ENCODE results near the gene RNF183.

The RNF183 gene

DNA sequence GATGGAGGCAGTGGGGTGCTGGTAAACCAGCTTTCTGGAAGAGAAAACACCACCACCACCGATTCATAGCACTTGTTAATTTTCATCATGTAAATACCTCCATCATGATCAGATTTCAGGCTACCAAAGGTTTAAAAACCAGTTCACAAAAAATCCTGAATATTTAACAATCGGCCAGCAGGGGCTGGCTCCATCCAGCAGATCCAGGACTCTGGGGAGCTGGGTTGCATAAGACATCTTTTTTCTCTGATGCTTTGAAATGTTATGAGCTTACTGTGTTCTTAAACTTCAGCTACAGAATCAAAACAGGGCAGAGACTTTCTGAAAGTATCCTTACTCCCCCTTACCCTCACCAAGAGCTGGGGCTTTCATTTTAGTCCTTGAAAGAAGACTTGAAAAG is 14.6 kb upstream of the RNF183 start:
- Histone ChIP-seq H4K20me1 (ENCODE audit: low read depth, low read length) (no peaks in the 10 kb centered on the region), H3K9ac (ENCODE audit: low read length) (no peak overlapping the region), H3F3A (ENCODE audit: insufficient read depth) (no peaks in the 10 kb centered on the region), H3K36me3 (ENCODE audit: low read length) (no peaks in the 10 kb centered on the region), H3K27ac (ENCODE audit: low read depth, low read length) (no peak overlapping the region), H3K9me2 (replicated peaks; ENCODE audit: insufficient read depth, low read length) (no peaks in the 10 kb centered on the region), H3K79me2 (ENCODE audit: insufficient read depth, low read length) (no peaks in the 10 kb centered on the region), H2AFZ (ENCODE audit: low read depth, low read length, severe bottlenecking) (no peak overlapping the region), H3K4me2 (ENCODE audit: low read depth, low read length, poor library complexity, severe bottlenecking) (no peak overlapping the region), H3K9me3 (ENCODE audit: insufficient read depth, low read length) (no peaks in the 10 kb centered on the region), H3K4me3 (ENCODE audit: insufficient read depth, low read length, poor library complexity, severe bottlenecking) (no peak overlapping the region), H3K27me3 (ENCODE audit: low read length) (no peaks in the 10 kb centered on the region)
- TF ChIP-seq EZH2phosphoT487 (conservative IDR thresholded peaks at IDR 0.05; ENCODE audit: low read length): no peak
- no peak for TF ChIP-seq CTCF (IDR thresholded peaks at IDR 0.05; ENCODE audit: insufficient read depth, low read length, poor library complexity, severe bottlenecking)

- no peaks in the 10 kb centered on the region for H3K9me2 ChIP-seq (replicated peaks; ENCODE audit: insufficient read depth, low read length)
- H3K9me3 ChIP-seq (ENCODE audit: insufficient read depth, low read length): no peaks in the 10 kb centered on the region
- H4K20me1 ChIP-seq (ENCODE audit: low read depth, low read length): no peaks in the 10 kb centered on the region
- H3K9ac ChIP-seq (ENCODE audit: low read length): no peak overlapping the region
- H3F3A ChIP-seq (ENCODE audit: insufficient read depth): no peaks in the 10 kb centered on the region
- TF ChIP-seq EZH2phosphoT487 (conservative IDR thresholded peaks at IDR 0.05; ENCODE audit: low read length) (no peak), CTCF (IDR thresholded peaks at IDR 0.05; ENCODE audit: insufficient read depth, low read length, poor library complexity, severe bottlenecking) (no peak)
- no peak overlapping the region for H2AFZ ChIP-seq (ENCODE audit: low read depth, low read length, severe bottlenecking)
- H3K36me3 ChIP-seq (ENCODE audit: low read length): no peaks in the 10 kb centered on the region
- H3K4me2 ChIP-seq (ENCODE audit: low read depth, low read length, poor library complexity, severe bottlenecking): no peak overlapping the region
- no peak overlapping the region for H3K4me3 ChIP-seq (ENCODE audit: insufficient read depth, low read length, poor library complexity, severe bottlenecking)
- H3K27ac ChIP-seq (ENCODE audit: low read depth, low read length): no peak overlapping the region
- H3K79me2 ChIP-seq (ENCODE audit: insufficient read depth, low read length): no peaks in the 10 kb centered on the region
- no peaks in the 10 kb centered on the region for H3K27me3 ChIP-seq (ENCODE audit: low read length)
Measured at GRCh38 chr9:113316030-113316429, 12.9 kb upstream of the RNF183 start.

- Histone ChIP-seq H3K4me2 (ENCODE audit: low read depth, low read length, poor library complexity, severe bottlenecking) (no peak overlapping the region), H4K20me1 (ENCODE audit: low read depth, low read length) (no peaks in the 10 kb centered on the region), H3K27ac (ENCODE audit: low read depth, low read length) (no peak overlapping the region), H3K79me2 (ENCODE audit: insufficient read depth, low read length) (no peaks in the 10 kb centered on the region), H2AFZ (ENCODE audit: low read depth, low read length, severe bottlenecking) (no peak overlapping the region), H3K9me3 (ENCODE audit: insufficient read depth, low read length) (no peaks in the 10 kb centered on the region), H3K9ac (ENCODE audit: low read length) (no peak overlapping the region), H3F3A (ENCODE audit: insufficient read depth) (no peaks in the 10 kb centered on the region), H3K9me2 (replicated peaks; ENCODE audit: insufficient read depth, low read length) (no peaks in the 10 kb centered on the region), H3K36me3 (ENCODE audit: low read length) (no peaks in the 10 kb centered on the region), H3K4me3 (ENCODE audit: insufficient read depth, low read length, poor library complexity, severe bottlenecking) (no peak overlapping the region), H3K27me3 (ENCODE audit: low read length) (no peaks in the 10 kb centered on the region)
- TF ChIP-seq CTCF (IDR thresholded peaks at IDR 0.05; ENCODE audit: insufficient read depth, low read length, poor library complexity, severe bottlenecking) (no peak), EZH2phosphoT487 (conservative IDR thresholded peaks at IDR 0.05; ENCODE audit: low read length) (no peak)
Measured at GRCh38 chr9:113315231-113315630, 12.1 kb upstream of the RNF183 start.

- Histone ChIP-seq H4K20me1 (ENCODE audit: low read depth, low read length) (no peaks in the 10 kb centered on the region), H2AFZ (ENCODE audit: low read depth, low read length, severe bottlenecking) (no peak overlapping the region), H3K27me3 (ENCODE audit: low read length) (no peaks in the 10 kb centered on the region), H3K9ac (ENCODE audit: low read length) (no peak overlapping the region), H3K36me3 (ENCODE audit: low read length) (no peaks in the 10 kb centered on the region), H3K4me2 (ENCODE audit: low read depth, low read length, poor library complexity, severe bottlenecking) (no peak overlapping the region), H3F3A (ENCODE audit: insufficient read depth) (no peaks in the 10 kb centered on the region), H3K79me2 (ENCODE audit: insufficient read depth, low read length) (no peaks in the 10 kb centered on the region), H3K9me3 (ENCODE audit: insufficient read depth, low read length) (no peaks in the 10 kb centered on the region), H3K4me3 (ENCODE audit: insufficient read depth, low read length, poor library complexity, severe bottlenecking) (no peak overlapping the region), H3K27ac (ENCODE audit: low read depth, low read length) (no peak overlapping the region), H3K9me2 (replicated peaks; ENCODE audit: insufficient read depth, low read length) (no peaks in the 10 kb centered on the region)
- TF ChIP-seq EZH2phosphoT487 (conservative IDR thresholded peaks at IDR 0.05; ENCODE audit: low read length) (no peak), CTCF (IDR thresholded peaks at IDR 0.05; ENCODE audit: insufficient read depth, low read length, poor library complexity, severe bottlenecking) (no peak)
Measured at GRCh38 chr9:113313261-113313660, 10.1 kb upstream of the RNF183 start.
